Transverse colon (tissue), 4 donors: ENCODE data around the gene SART1. TPM values are rescaled to one million over a fixed set of nuclear protein-coding genes. Genes with fewer than 3 reads are reported as not detected.

Source experiments
- DNase-seq: peaks from one replicate; pipeline ENCODE4 v3.0.0-alpha.2; 2019
- H3K27ac ChIP-seq, 4 donors: fragments of 200-600 bp; sonication (generic); 2 replicates each; pipeline ENCODE4 v1.5.1; 2016 to 2018; ENCODE audit warnings: inconsistent platforms in 4 of 4
- H3K27me3 ChIP-seq: fragments of 200-600 bp; sonication (generic); 2 replicates; pipeline ENCODE4 v1.5.1; 2017; ENCODE audit warnings: inconsistent platforms
- H3K36me3 ChIP-seq, 4 donors: fragments of 200-600 bp; sonication (generic); 2 replicates each; pipeline ENCODE4 v1.5.1; 2017 to 2019; ENCODE audit warnings: inconsistent platforms in 4 of 4
- H3K4me1 ChIP-seq, 4 donors: fragments of 200-600 bp; sonication (generic); 2 replicates each; pipeline ENCODE4 v1.5.1; 2017 to 2020; ENCODE audit warnings: inconsistent platforms in 4 of 4
- H3K4me3 ChIP-seq, 4 donors: fragments of 200-600 bp; sonication (generic); 1 replicate in 1 of 4; 2 replicates in 3 of 4; pipeline versions ENCODE4 v1.5.1 to v1.6.1; 2017 to 2019; ENCODE audit warnings: inconsistent platforms in 4 of 4
- H3K9me3 ChIP-seq, 2 donors: fragments of 200-600 bp; sonication (generic); 2 replicates each; pipeline ENCODE4 v1.5.1; 2017 to 2019; ENCODE audit warnings: inconsistent platforms in 2 of 2
- CTCF ChIP-seq, 5 experiments: fragments of 200-600 bp in 3 of 5; fragments of 450-650 bp in 2 of 5; sonication (generic) in 3 of 5; IDR thresholded peaks; 1 replicate in 2 of 5; 2 replicates in 3 of 5; pipeline ENCODE4 v1.5.1; 2016 to 2017; ENCODE audit warnings: antibody characterized with exemption in 5 of 5, inconsistent platforms in 3 of 5, mild to moderate bottlenecking in 2 of 5, moderate library complexity in 1 of 5
- EP300 ChIP-seq: sonication (generic); formaldehyde crosslinking; IDR thresholded peaks from one replicate; pipeline ENCODE4 v1.6.1; 2017; ENCODE audit warnings: antibody characterized with exemption, low read depth
- POLR2A ChIP-seq: fragments of 450-650 bp; IDR thresholded peaks from one replicate; pipeline ENCODE4 v1.6.1; 2016; ENCODE audit warnings: antibody characterized with exemption, mild to moderate bottlenecking, moderate library complexity
- POLR2AphosphoS5 ChIP-seq, 3 donors: sonication (generic); formaldehyde crosslinking; IDR thresholded peaks; one replicate each; pipeline ENCODE4 v1.6.1; 2016; ENCODE audit warnings: antibody characterized with exemption in 3 of 3
- WGBS, 2 donors: methylation state at CpG; one replicate each; pipeline ENCODE4 v1.1.5; 2018; ENCODE audit warnings: low coverage in 1 of 2; 5-methylcytosine and 5-hydroxymethylcytosine counted together
- in situ Hi-C, 4 donors: fragments of 200-750 bp; cut with MboI; loops; one replicate each; pipeline versions ENCODE4 v1.15.0 to v1.15.1; 2017; ENCODE audit warnings: low sequenced_read_pairs in 3 of 4, low pct_ligation_motif_present in 1 of 4, low pct_unique_long_range_greater_than_20kb in 1 of 4
- intact Hi-C: fragments of 100-400 bp; cut with DNase I; formaldehyde crosslinking; loops from one replicate; pipeline ENCODE4 v1.15.1; 2023; ENCODE audit warnings: low total_unique reads
- total RNA-seq, 4 donors: library from RNA; depleted of rRNA; stranded (reverse); fragments of >200 nt; gene quantifications; one replicate each; pipeline ENCODE4 v1.1.0, GENCODE V29; 2016

Gene SART1
- total RNA-seq, 4 donors from 2014 or later, result 31.8 to 76.3 (median 34.3) TPM

DNA sequence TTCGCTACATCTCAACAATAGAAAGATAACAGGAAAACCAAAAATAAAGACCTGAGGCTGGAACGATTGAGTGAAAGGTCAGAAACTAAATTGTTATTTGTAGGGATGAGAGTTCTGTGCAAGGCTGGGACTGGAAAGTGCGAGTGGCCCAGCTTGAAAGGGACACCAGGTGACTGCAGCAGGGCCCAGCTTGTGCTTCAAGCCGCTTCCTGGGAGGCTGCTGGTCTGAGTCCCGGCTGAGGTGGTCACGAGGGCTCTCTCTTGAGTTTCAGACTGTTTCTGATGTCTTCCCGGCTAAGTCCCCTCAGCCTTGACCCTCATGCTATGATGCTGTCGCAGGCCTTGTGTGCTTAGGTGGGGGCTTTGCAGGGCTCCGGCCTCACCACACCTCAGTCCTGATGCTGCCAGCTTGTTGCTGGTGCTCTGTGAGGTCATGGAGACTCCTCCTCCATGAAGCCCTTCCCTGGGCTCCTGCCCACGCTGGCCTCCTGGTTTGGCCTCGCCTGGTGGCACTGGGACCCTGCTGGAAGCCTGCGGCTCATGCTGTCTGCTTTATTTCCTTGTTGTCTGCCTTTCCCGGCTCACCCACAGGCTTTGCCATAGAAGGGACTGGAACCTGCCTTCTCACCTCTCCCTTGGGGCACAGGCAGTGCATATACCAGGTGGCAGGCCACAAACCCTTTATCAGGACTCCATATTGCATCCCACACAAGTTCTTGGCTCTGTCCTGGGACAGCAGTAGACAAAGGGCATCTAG, 44.8 kb downstream of the SART1 start:
- Histone ChIP-seq H3K27me3 (peaks cover 11% of the 10 kb centered on the region), H3K36me3 (no peaks in the 10 kb centered on the region), H3K27ac (no peak overlapping the region), H3K4me3 (no peak overlapping the region), H3K4me1 (peaks cover 5 to 10% (median 9%) of the 10 kb centered on the region in 4 donors), H3K9me3 (no peaks in the 10 kb centered on the region)
- no peak for DNase-seq
- TF ChIP-seq POLR2AphosphoS5 (IDR thresholded peaks at IDR 0.05) (no peak), POLR2A (no peak), EP300 (no peak), CTCF (IDR thresholded peaks at IDR 0.05) (no peak)
- intact Hi-C loops, result no loop called here
- in situ Hi-C loops, result no loop called here
- 87 to 100% methylated on average over 1 to 12 of the region's 13 CpGs for WGBS, 2 donors

GRCh38 chr11:66006891-66007176, 45.3 kb downstream of the SART1 start:
- in situ Hi-C loops (no loop called here), intact Hi-C loops (no loop called here)
- Histone ChIP-seq H3K27ac (no peak overlapping the region), H3K27me3 (peaks cover 16% of the 10 kb centered on the region), H3K4me3 (no peak overlapping the region), H3K4me1 (peaks cover 8 to 13% (median 10%) of the 10 kb centered on the region in 4 donors), H3K9me3 (no peaks in the 10 kb centered on the region), H3K36me3 (no peaks in the 10 kb centered on the region)
- 74% methylated on average over 4 of the region's 4 CpGs; no CpG with 5 or more reads in 1 of the 2 donors for WGBS, 2 donors
- TF ChIP-seq EP300 (no peak), CTCF (IDR thresholded peaks at IDR 0.05) (no peak), POLR2A (no peak), POLR2AphosphoS5 (IDR thresholded peaks at IDR 0.05) (no peak)
- DNase-seq, result no peak

DNA sequence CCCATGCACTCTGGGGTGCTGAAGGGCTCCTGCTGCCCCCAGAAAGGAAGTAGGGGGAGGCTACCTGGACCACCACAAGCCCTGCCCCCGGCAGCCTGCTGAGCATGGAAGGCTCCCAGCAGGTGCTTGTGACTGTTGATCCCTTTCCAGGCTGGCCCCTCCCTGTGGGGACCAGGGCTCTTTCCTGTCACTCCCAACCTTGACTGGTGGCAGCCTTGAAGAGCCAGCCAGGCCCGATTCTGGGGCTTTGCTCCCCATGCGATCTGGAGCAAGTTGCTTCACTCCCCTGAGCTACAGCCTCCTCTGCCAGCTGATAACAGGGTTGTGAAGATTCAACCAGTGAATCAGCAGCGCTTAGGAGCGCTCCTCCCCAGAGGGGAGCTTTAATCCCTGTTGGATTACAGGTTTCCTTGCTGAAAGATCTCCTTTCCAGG, 45.7 kb downstream of the SART1 start:
- Histone ChIP-seq H3K4me1 (peaks cover 8 to 16% (median 13%) of the 10 kb centered on the region in 4 donors), H3K9me3 (no peaks in the 10 kb centered on the region), H3K27ac (no peak overlapping the region), H3K4me3 (no peak overlapping the region), H3K27me3 (peaks cover 20% of the 10 kb centered on the region), H3K36me3 (no peaks in the 10 kb centered on the region)
- no peak for DNase-seq
- intact Hi-C loops, result no loop called here
- TF ChIP-seq POLR2AphosphoS5 (IDR thresholded peaks at IDR 0.05) (no peak), CTCF (IDR thresholded peaks at IDR 0.05) (no peak), EP300 (no peak), POLR2A (no peak)
- in situ Hi-C loops, result no loop called here
- WGBS, 2 donors, result 79% methylated on average over 5 of the region's 5 CpGs; no CpG with 5 or more reads in 1 of the 2 donors

GRCh38 chr11:66008095-66008467, 46.5 kb downstream of the SART1 start:
- H3K27ac ChIP-seq, result no peak overlapping the region

More at GRCh38 chr11:66008095-66008467, 46.5 kb downstream of the SART1 start:
- H3K4me3 ChIP-seq, result no peak overlapping the region
- H3K9me3 ChIP-seq, result no peaks in the 10 kb centered on the region
- peaks cover 6 to 13% (median 11%) of the 10 kb centered on the region in 4 donors for H3K4me1 ChIP-seq
- in situ Hi-C loops (no loop called here), intact Hi-C loops (no loop called here)
- H3K27me3 ChIP-seq, result peaks cover 29% of the 10 kb centered on the region
- DNase-seq, result no peak
- TF ChIP-seq POLR2A (no peak), POLR2AphosphoS5 (IDR thresholded peaks at IDR 0.05) (no peak), EP300 (no peak), CTCF (IDR thresholded peaks at IDR 0.05) (no peak)
- H3K36me3 ChIP-seq, result no peaks in the 10 kb centered on the region
- 80 to 95% methylated on average over 1 to 2 of the region's 2 CpGs for WGBS, 2 donors
